NCI-H128 (cell line): ENCODE measurements around the gene KCNE3.
"Not testable (repeated sequence)": the region's sequence is repeated elsewhere in the genome, so short reads cannot be mapped to it uniquely, and the experiment has no call there.

ENCODE experiments used
- DNase-seq: peaks from one replicate; lab custom pipeline; 2025; ENCODE audit not compliant: unreplicated experiment; lab: John Stamatoyannopoulos, UW

Gene KCNE3

DNA sequence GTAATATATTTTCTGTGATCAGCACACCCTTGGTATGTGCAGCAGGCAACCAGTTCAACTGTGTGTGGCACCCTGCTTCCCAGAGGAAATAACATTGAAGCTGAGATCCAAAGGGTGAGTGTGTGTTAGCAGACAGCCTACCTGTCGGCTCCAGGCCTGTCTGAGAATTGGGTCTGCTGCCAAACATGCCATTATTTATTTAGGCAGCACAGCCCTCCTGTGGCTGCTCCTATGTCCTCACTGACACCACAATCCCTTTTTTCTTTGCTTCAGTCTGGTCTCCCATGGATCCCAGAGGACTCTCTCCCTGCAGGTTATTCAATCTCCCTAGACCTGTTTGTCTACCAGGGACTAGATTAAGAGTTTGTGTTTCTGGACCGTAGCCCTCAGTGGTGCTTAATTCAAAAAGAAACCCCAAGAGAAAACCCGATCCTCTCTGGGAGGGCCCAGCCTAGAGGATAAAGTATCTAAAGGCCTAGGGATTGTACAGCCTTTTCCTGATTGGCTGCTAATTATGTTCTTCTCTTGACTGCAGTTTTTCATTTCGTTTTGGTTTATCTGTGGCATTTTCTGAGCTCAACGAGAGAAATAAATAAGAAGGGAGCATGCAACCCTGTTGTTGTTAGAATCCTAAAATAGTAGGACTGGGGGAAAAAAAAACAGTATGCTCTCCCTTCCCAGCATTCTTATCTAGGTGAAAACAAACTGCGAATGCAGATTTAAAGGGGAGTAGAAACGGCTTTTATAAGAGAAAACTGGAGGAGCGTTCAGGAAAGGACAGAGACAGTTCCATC, 24.1 kb downstream of the KCNE3 start:
- DNase-seq: peak; percentile 62

DNA sequence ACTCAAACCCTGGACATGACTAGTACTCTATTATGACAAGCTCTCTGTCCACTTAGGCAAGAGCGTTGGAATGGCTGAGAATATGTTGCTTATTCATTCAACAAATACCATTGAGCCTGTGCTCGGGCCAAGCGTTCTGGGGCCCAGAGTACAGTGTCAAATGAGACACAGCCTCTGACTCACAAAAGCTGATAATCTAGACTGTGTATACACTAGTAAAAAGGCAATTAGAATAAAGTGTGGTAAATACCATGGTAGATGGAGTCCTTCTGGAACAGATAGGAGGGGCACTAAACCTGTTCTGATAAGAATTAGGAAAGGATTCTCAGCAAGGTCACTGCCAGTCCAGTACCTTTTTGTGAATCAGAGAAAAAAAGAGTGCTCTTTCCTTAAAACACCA, 24.7 kb downstream of the KCNE3 start:
- DNase-seq: no peak

DNA sequence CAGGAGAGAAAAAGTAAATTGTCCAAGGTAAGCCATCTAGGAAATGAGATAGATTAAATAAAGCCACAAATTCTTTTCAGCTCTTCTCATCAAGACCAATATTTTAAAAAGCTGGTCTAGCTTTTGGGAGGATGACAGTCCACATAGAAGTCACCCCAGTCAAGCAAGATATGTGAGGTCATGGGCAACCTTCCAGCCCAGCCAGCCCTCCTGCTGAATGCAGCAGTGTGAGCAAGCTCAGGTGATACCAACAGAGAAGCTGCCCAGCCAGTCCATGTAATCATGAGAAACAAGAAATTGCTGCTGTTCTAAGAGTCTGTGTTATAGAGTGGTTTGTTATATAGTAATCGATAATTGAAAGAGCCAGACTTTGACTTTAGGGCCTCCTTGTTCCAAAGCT, 28.7 kb downstream of the KCNE3 start:
- DNase-seq: no peak

DNA sequence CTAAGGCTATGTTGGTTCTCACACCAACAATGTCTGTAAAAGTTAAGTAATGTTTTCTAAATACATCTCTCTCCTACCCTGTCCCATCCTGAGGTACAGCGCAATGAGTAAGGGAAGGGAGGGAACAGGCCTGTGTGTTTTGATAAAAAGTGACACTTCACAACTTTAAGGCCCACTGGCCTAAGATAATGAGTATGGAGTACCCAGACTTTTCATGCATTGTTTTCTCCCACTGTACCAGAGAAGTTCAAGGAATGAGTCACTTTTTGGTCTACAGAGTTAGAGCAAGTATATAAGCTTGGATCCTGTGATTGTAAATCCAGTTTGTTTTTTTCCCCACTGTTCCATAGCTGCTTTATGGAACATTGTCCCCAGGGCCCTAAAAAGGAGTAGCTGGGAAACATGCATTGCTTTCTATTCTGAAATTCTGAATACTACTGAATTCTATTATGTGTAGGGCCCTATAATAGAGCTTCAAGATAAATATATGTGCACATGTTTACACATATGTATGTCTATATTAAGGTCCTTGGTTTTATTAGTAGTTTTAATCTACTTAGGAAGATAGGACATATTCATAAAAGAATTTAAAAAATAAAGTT, 29.8 kb downstream of the KCNE3 start:
- no peak for DNase-seq

DNA sequence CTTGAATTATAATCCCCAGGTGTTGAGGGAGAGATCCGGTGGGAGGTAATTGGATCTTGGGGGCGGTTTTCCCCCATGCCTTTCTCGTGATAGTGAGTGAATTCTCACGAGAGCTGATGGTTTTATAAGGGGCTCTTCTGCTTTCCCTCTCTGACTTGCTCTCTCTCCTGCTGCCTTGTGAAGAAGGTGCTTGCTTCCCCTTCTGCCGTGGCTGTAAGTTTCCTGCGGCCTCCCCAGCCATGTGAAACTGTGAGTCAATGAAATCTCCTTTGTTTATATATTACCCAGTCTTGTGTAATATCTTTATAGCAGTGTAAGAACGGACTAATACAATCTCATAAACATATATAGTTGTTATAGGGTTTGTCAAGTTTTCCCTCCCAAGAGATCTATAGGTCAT, 32.8 kb downstream of the KCNE3 start:
- DNase-seq: no peak

DNA sequence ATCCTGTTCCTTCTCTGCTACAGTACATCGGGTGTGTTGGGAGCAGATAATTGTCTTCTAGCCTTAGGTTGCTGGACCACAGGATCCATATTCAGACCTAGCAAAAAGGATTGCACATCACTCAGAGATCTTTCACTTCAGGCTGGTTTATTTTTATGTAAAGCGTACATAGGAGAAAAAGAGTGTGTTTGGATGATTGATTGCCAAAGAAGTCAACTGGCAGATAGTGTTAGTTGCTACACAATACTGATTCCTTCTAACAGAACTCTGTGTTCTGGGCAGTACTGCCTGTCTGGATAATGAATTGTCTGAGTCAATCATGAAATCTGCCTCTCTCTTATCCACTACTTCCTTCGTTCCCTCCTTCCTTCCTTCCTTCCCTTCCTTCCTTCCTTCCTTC, 38.1 kb downstream of the KCNE3 start:
- DNase-seq: no peak

DNA sequence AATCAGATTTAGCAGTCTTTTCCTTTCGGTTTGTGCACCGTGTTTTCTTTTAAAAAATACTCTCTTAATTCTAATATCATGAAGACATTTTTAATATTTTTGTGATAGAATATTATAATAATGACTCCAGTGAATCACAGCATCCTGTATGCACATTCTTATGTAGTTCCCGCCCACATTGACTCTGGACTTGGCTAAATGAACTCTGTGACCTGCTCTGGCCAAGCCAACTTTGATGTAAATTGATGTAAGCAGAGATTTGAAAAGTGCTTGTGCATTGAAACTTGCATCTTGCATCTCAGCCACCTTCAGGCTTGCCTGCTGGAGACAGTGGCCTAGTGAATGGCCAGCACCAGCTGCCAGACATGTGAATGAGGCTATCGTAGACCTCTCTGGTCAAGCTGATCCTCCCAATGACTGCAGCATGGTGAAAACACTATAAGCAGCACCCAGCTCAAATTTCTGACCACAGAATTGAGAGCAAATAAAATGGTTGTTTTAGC, 39.9 kb downstream of the KCNE3 start:
- no peak for DNase-seq

DNA sequence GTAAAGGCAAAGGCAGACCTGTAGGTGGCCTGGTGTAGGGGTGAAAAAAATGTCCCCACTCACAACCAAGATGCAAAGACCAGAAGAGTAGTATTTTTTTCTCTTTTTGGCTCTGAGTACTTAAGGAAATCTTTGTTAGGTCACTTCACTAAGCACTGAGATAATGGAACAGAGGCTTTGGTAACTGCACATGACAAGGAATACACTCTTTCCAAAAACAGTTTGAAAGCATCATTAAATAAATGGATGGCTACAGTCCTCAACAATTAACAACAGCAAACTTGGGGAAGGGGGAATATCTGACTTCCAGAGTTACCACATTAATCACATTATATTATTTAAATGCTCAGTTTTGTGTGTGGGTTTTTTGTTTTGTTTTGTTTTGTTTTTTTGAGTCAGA, 42.2 kb downstream of the KCNE3 start:
- DNase-seq: no peak

DNA sequence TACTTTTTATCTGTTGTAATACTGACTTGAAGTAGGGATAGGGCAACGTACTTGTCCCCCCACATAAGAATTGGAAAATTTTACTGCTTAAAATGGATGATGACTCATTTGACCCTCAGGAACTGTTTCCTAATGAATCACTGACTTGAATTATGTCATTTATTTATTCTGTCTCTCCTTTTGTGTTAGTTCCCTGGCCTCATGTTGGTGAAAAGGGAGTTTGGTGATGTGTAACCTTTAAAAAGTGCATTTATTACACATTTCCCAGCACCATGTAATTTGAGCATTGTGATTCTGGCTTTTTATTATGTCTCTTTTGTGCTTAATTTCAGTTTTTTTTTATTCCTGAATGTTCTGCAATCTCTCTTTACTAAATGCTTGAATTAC, 48.8 kb downstream of the KCNE3 start:
- no peak for DNase-seq

DNA sequence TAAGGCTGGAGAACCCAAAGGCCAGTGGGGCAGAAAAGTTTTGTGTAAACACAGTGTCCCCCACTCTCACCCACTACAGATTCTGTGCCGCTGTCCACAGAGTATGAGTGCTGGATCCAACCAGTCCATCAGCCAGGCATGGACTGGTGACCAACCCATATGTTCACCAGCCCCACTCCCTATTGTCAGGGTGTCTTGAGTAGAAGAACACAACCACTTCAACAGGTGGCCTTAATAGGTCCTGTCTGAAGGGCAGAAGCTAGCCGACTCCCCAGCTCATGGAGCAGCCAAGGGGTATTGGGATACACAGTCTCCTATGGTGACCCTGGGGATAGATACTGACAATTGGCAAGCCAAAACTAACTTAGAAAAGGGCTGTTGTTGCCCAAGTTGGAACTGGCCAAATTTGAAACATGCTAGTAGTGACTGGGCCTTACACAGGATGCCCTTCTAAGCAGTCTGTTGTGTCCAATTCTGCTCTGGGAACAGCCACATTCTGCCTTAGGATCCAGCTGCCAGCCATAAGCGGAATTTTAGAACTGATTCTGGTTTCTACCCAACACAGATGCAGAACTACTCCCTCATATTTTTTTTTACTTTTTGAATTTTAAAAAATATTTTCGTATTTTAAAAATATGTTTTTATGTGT, 49.4 kb downstream of the KCNE3 start:
- DNase-seq: no peak

DNA sequence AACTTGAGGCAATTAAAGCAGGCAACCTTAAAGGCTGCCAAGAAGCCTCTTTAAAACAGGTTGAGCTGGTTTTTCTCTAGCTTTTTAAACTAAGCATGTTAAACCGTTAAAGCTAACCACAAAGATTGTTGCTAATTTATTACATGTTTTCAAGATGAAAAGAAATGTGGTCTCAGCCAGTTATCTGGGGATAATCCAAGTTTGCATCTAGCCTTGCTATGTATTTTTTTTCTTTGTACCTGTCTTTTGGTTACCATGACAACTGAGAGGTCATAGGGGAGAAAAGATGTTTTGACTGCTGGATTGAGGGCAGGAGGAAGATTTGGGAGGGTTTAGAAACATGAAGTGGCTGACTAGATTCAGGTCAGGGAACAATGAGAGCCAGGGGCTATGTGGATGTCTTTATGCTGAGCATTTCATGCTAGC, 50.0 kb downstream of the KCNE3 start:
- DNase-seq: no peak

DNA sequence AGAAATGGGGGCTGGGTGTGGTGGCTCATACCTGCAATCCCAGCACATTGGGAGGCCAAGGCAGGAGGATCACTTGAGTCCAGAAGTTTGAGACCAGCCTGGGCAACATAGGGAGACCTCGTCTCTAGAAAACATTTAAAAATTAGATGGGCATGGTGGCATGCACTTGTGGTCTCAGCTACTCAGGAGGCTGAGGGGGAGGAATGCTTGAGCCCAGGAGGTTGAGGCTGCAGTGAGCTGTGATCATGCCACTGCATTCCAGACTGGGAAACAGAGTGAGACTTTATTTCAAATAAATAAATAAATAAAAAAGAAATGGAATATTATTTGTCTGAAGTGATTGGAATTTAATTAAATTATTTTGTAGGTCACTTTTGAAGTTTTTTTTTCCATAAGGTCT, 50.4 kb downstream of the KCNE3 start:
- DNase-seq: not testable (repeated sequence)

DNA sequence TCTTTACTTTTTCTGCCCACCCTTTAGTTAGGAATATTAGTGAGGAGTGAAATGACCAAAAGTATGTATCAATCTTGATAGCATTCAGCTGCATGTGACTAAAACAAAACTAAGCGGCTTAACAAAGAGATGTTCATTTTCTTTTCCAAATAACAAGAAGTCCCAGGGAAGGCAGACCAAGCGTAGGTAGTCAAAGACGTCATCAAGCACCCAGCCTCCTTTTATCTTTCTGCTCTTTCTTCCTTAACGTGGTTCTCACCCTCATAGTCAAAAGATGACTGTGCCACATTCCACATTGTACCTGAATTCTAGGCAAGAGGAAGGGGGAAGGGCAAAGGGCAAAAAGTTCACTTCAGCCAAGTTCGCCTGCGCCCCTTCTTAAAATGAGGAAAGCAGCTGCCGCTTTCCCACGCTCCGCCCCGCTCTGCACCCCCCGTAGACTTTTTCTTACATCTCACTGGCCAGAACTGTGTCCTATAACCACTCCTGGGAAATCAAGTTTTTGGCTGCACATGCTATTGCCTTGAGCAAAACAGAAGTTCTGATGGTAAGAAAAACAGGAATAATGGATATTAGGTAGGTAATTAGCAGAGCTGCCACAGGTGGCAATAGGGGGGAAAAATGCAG, 54.5 kb downstream of the KCNE3 start:
- DNase-seq: no peak

DNA sequence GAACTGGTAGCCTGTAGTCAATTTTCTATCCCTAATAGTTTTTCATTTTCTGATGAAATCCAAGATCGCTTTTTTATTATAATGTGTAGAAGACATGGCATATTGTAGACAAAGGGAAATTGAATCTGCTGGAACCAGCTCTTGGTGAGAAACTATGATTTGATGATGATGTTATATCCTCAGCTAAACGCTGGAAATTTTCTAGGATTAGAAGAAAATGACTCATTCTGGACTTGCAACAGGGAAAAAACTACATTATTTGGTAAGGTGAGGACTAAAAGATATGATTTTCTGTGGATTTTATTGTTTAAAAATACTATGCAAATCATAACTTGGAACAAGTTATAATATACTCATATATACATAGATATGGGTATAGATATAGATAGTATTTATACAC, 55.0 kb downstream of the KCNE3 start:
- no peak for DNase-seq

DNA sequence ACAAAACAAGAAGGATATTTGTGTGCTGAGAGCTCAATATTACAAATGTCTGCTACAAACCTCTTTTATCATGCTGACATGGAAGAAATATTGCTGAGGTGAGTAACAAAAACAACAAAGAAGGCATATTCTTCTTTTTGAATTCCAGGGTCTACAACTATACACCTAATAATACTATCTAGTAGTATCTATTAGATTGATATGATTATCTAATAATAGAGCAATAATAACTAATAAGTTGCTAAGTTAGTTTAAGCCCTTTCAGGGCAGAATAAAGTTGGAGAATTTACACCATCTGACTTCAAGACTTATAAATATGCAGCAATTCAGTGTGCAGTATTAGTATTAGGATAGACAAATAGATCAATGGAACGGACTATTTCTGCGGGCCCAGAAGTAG, 57.7 kb downstream of the KCNE3 start:
- DNase-seq: no peak
